Chondrocyte (in vitro differentiated cells): ENCODE results near the gene PRB4. TPM values are rescaled to one million over a fixed set of nuclear protein-coding genes. Genes with fewer than 3 reads are reported as not detected.
A peak's percentile ranks its signal among the peaks of the same experiment; 100 is the strongest.
"Not testable (repeated sequence)": the region's sequence is repeated elsewhere in the genome, so short reads cannot be mapped to it uniquely, and the experiment has no call there.

ENCODE experiments used
- DNase-seq: peaks from one replicate; pipeline ENCODE4 v3.0.0; 2021; ENCODE audit warnings: mixed read lengths, low spot score
- H3K27ac Mint-ChIP-seq: one replicate; pipeline ENCODE4 v1.8.0; 2021; ENCODE audit warnings: mild to moderate bottlenecking, moderate library complexity, mixed read lengths; ENCODE audit not compliant: unreplicated experiment
- H3K27me3 Mint-ChIP-seq: 2 replicates; pipeline ENCODE4 v1.8.0; 2021; ENCODE audit warnings: low read depth, mixed read lengths
- H3K36me3 Mint-ChIP-seq: 2 replicates; pipeline ENCODE4 v1.8.0; 2021; ENCODE audit warnings: low read depth, mixed read lengths
- H3K4me1 Mint-ChIP-seq: 2 replicates; pipeline ENCODE4 v1.8.0; 2021; ENCODE audit warnings: low read depth, mild to moderate bottlenecking, mixed read lengths
- H3K4me3 Mint-ChIP-seq: one replicate; pipeline ENCODE4 v1.8.0; 2021; ENCODE audit warnings: mild to moderate bottlenecking, moderate library complexity, mixed read lengths; ENCODE audit not compliant: unreplicated experiment
- H3K9me3 Mint-ChIP-seq: 2 replicates; pipeline ENCODE4 v1.8.0; 2021; ENCODE audit warnings: low read depth, mixed read lengths
- CTCF ChIP-seq: fragments of 200-600 bp; sonication (generic); IDR thresholded peaks from 2 replicates; pipeline ENCODE4 v1.5.0; 2021; ENCODE audit warnings: antibody characterized with exemption, mild to moderate bottlenecking, moderate library complexity
- long read RNA-seq: library from polyadenylated mRNA; stranded (forward); transcript quantifications from one replicate; pipeline ENCODE4 v2.0.0, GENCODE V29; 2021
- total RNA-seq: library from RNA; stranded (reverse); gene quantifications from 3 replicates; pipeline ENCODE4 v1.2.1, GENCODE V29; 2021

Gene PRB4
- not detected in 3 replicates for total RNA-seq
- long read RNA-seq = 0 reads

GRCh38 chr12:11310336-11310735, at the start of gene PRB4:
Gene PRB4 (minus strand): TSS chr12:11310436. CDS start chr12:11310398, 38 bp downstream.
- Mint-ChIP-seq H3K27ac (no peak within 1 kb of the TSS), H3K27me3 (no peaks in the 10 kb centered on the region)
- TF ChIP-seq CTCF = no peak

GRCh38 chr12:11351736-11352135, 41.5 kb upstream of the PRB4 start:
- not testable (repeated sequence) for H3K4me3 Mint-ChIP-seq, H3K27ac Mint-ChIP-seq, DNase-seq, H3K27me3 Mint-ChIP-seq, H3K9me3 Mint-ChIP-seq, H3K4me1 Mint-ChIP-seq, H3K36me3 Mint-ChIP-seq

More at GRCh38 chr12:11310336-11310735, at the start of gene PRB4:
- DNase-seq = no peak
- Mint-ChIP-seq H3K36me3 (peaks cover 4% of the 10 kb centered on the region), H3K4me1 (peaks cover 7% of the 10 kb centered on the region), H3K9me3 (peaks cover 5% of the 10 kb centered on the region), H3K4me3 (no peak within 1 kb of the TSS)

- H3K27me3 Mint-ChIP-seq = no peaks in the 10 kb centered on the region
- no peak overlapping the region for H3K27ac Mint-ChIP-seq
- DNase-seq = no peak
- H3K4me1 Mint-ChIP-seq = peaks cover 8% of the 10 kb centered on the region
- TF ChIP-seq CTCF = no peak
- peaks cover 5% of the 10 kb centered on the region for H3K9me3 Mint-ChIP-seq
- no peak overlapping the region for H3K4me3 Mint-ChIP-seq
- no peaks in the 10 kb centered on the region for H3K36me3 Mint-ChIP-seq
These were observed 38.2 kb upstream of the PRB4 start for GRCh38 chr12:11348439-11348838.

GRCh38 chr12:11347810-11348209, 37.6 kb upstream of the PRB4 start:
- H3K27me3 Mint-ChIP-seq = no peaks in the 10 kb centered on the region
- no peaks in the 10 kb centered on the region for H3K36me3 Mint-ChIP-seq
- no peak for DNase-seq
- H3K4me1 Mint-ChIP-seq = peaks cover 8% of the 10 kb centered on the region
- TF ChIP-seq CTCF = peak; percentile 55
- H3K9me3 Mint-ChIP-seq = peaks cover 5% of the 10 kb centered on the region
- no peak overlapping the region for H3K4me3 Mint-ChIP-seq
- no peak overlapping the region for H3K27ac Mint-ChIP-seq

- Mint-ChIP-seq H3K36me3 (no peaks in the 10 kb centered on the region), H3K4me1 (no peaks in the 10 kb centered on the region), H3K27ac (no peak overlapping the region), H3K9me3 (peaks cover 5% of the 10 kb centered on the region), H3K4me3 (no peak overlapping the region), H3K27me3 (no peaks in the 10 kb centered on the region)
- TF ChIP-seq CTCF = no peak
- no peak for DNase-seq
These were observed 34.3 kb upstream of the PRB4 start for GRCh38 chr12:11344500-11344899.

- Mint-ChIP-seq H3K4me3 (no peak overlapping the region), H3K4me1 (peaks cover 13% of the 10 kb centered on the region), H3K27ac (no peak overlapping the region), H3K9me3 (peaks cover 3% of the 10 kb centered on the region), H3K36me3 (peaks cover 2% of the 10 kb centered on the region), H3K27me3 (no peaks in the 10 kb centered on the region)
- TF ChIP-seq CTCF = no peak
- no peak for DNase-seq
These were observed 14.2 kb upstream of the PRB4 start for GRCh38 chr12:11324426-11324825.
